CD4-positive, alpha-beta T cell treated with Interleukin-6 for 4 hours (primary cell): ENCODE data around the gene EBI3.
"Not testable (repeated sequence)": the region's sequence is repeated elsewhere in the genome, so short reads cannot be mapped to it uniquely, and the experiment has no call there.

Source experiments
- DNase-seq: peaks from one replicate; pipeline ENCODE4 v3.0.0-alpha.2; 2020; ENCODE audit warnings: mixed read lengths

The EBI3 gene

GRCh38 chr19:4200940-4201542 lies 28.3 kb upstream of the EBI3 start:
- DNase-seq: no peak

GRCh38 chr19:4201798-4202197 lies 27.5 kb upstream of the EBI3 start:
- no peak for DNase-seq

GRCh38 chr19:4206818-4207484 lies 22.4 kb upstream of the EBI3 start:
- no peak for DNase-seq

GRCh38 chr19:4208385-4209094 lies 20.8 kb upstream of the EBI3 start:
- DNase-seq: no peak

- no peak for DNase-seq
Measured at GRCh38 chr19:4210166-4210731, 19.1 kb upstream of the EBI3 start.

GRCh38 chr19:4213116-4213515 lies 16.2 kb upstream of the EBI3 start:
- DNase-seq: no peak

- no peak for DNase-seq
Measured at GRCh38 chr19:4215807-4216206, 13.5 kb upstream of the EBI3 start.

- DNase-seq: no peak
Measured at GRCh38 chr19:4216846-4217245, 12.5 kb upstream of the EBI3 start.

GRCh38 chr19:4217429-4218264 lies 11.7 kb upstream of the EBI3 start:
- DNase-seq: no peak

- DNase-seq: not testable (repeated sequence)
Measured at GRCh38 chr19:4218523-4218922, 10.8 kb upstream of the EBI3 start.

- no peak for DNase-seq
Measured at GRCh38 chr19:4220188-4220587, 9.1 kb upstream of the EBI3 start.

- no peak for DNase-seq
Measured at GRCh38 chr19:4224470-4224869, 4.9 kb upstream of the EBI3 start.

GRCh38 chr19:4225885-4226284 lies 3.4 kb upstream of the EBI3 start:
- DNase-seq: no peak

GRCh38 chr19:4227771-4228170 lies 1.6 kb upstream of the EBI3 start:
- no peak for DNase-seq

GRCh38 chr19:4228765-4229178 lies 551 bp upstream of the EBI3 start:
- no peak for DNase-seq

GRCh38 chr19:4230237-4230636 lies 914 bp downstream of the EBI3 start:
- not testable (repeated sequence) for DNase-seq

- not testable (repeated sequence) for DNase-seq
Measured at GRCh38 chr19:4231521-4231920, 2.2 kb downstream of the EBI3 start.

GRCh38 chr19:4232139-4232538 lies 2.8 kb downstream of the EBI3 start:
- not testable (repeated sequence) for DNase-seq

GRCh38 chr19:4232614-4233281 lies 3.4 kb downstream of the EBI3 start:
- no peak for DNase-seq

GRCh38 chr19:4233282-4233853 lies 4.0 kb downstream of the EBI3 start:
- DNase-seq: peak; percentile 69

GRCh38 chr19:4234142-4234861 lies 5.0 kb downstream of the EBI3 start:
- DNase-seq: no peak
